Mesenchymal stem cell (in vitro differentiated cells and primary cell): ENCODE results near the gene SUMO3.
A peak's percentile ranks its signal among the peaks of the same experiment; 100 is the strongest.

Source experiments
- DNase-seq: peaks from one replicate; pipeline ENCODE4 v3.0.0-alpha.2; 2013
- H2AFZ ChIP-seq: one replicate; pipeline ENCODE4 v1.6.1; 2013; ENCODE audit warnings: low read depth, mild to moderate bottlenecking, control low read depth, inconsistent platforms, low read length, moderate library complexity
- H2AK5ac ChIP-seq: 2 replicates; pipeline ENCODE4 v1.6.1; 2013; ENCODE audit warnings: low read length, moderate library complexity, mild to moderate bottlenecking, inconsistent platforms; ENCODE audit not compliant: severe bottlenecking
- H2BK120ac ChIP-seq: one replicate; pipeline ENCODE4 v1.6.1; 2013; ENCODE audit warnings: low read depth, mild to moderate bottlenecking, inconsistent platforms, low read length, moderate library complexity
- H2BK12ac ChIP-seq, 2 experiments: one replicate each; pipeline ENCODE4 v1.6.1; 2013; ENCODE audit warnings: inconsistent platforms in 2 of 2, low read length in 2 of 2, mild to moderate bottlenecking in 2 of 2, moderate library complexity in 2 of 2, control low read depth in 1 of 2
- H2BK15ac ChIP-seq: one replicate; pipeline ENCODE4 v1.6.1; 2013; ENCODE audit warnings: mild to moderate bottlenecking, low read depth, inconsistent platforms; ENCODE audit not compliant: poor library complexity, severe bottlenecking
- H2BK5ac ChIP-seq: 2 replicates; pipeline ENCODE4 v1.6.1; 2013; ENCODE audit warnings: low read depth, mild to moderate bottlenecking, low read length, control low read depth, inconsistent platforms; ENCODE audit not compliant: poor library complexity, severe bottlenecking
- H3K14ac ChIP-seq, 2 experiments: one replicate each; pipeline ENCODE4 v1.6.1; 2013; ENCODE audit warnings: inconsistent platforms in 2 of 2, low read length in 2 of 2, control low read depth in 1 of 2, mild to moderate bottlenecking in 1 of 2, moderate library complexity in 1 of 2
- H3K18ac ChIP-seq, 2 experiments: one replicate each; pipeline ENCODE4 v1.6.1; 2013; ENCODE audit warnings: inconsistent platforms in 2 of 2, low read length in 2 of 2, control low read depth in 1 of 2, low read depth in 1 of 2, mild to moderate bottlenecking in 1 of 2
- H3K23ac ChIP-seq, 2 experiments: one replicate each; pipeline ENCODE4 v1.6.1; 2013; ENCODE audit warnings: inconsistent platforms in 2 of 2, low read length in 2 of 2, mild to moderate bottlenecking in 2 of 2, moderate library complexity in 2 of 2, control low read depth in 1 of 2
- H3K27ac ChIP-seq: 2 replicates; pipeline ENCODE4 v1.5.1; 2013; ENCODE audit warnings: mild to moderate bottlenecking, moderate library complexity, low read length, control low read depth, inconsistent platforms; ENCODE audit not compliant: poor library complexity, severe bottlenecking
- H3K27me3 ChIP-seq, 2 experiments: 2 replicates each; pipeline versions ENCODE4 v1.6.1 to v1.7.0; 2013; ENCODE audit warnings: low read length in 2 of 2, mild to moderate bottlenecking in 2 of 2, moderate library complexity in 2 of 2, control low read depth in 1 of 2, inconsistent platforms in 1 of 2; ENCODE audit not compliant: control insufficient read depth in 1 of 2, insufficient read depth in 1 of 2
- H3K36me3 ChIP-seq, 2 experiments: 2 replicates each; pipeline versions ENCODE4 v1.6.1 to v1.7.0; 2013; ENCODE audit warnings: low read length in 2 of 2, control low read depth in 1 of 2, inconsistent platforms in 1 of 2, low read depth in 1 of 2, mild to moderate bottlenecking in 1 of 2; ENCODE audit not compliant: insufficient read depth in 2 of 2, control insufficient read depth in 1 of 2
- H3K4ac ChIP-seq, 2 experiments: one replicate each; pipeline ENCODE4 v1.6.1; 2013; ENCODE audit warnings: inconsistent platforms in 2 of 2, low read length in 2 of 2, mild to moderate bottlenecking in 2 of 2, moderate library complexity in 2 of 2, control low read depth in 1 of 2, low read depth in 1 of 2
- H3K4me1 ChIP-seq: 2 replicates; pipeline ENCODE4 v1.6.1; 2013; ENCODE audit warnings: low read depth, low read length, control low read depth; ENCODE audit not compliant: control insufficient read depth, insufficient read depth
- H3K4me2 ChIP-seq: 2 replicates; pipeline ENCODE4 v1.6.1; 2013; ENCODE audit warnings: low read length, mild to moderate bottlenecking, inconsistent platforms; ENCODE audit not compliant: poor library complexity, severe bottlenecking
- H3K4me3 ChIP-seq, 2 experiments: 2 replicates each; pipeline versions ENCODE4 v1.5.1 to v1.7.0; 2013; ENCODE audit warnings: low read length in 2 of 2, mild to moderate bottlenecking in 2 of 2, control low read depth in 1 of 2, low read depth in 1 of 2; ENCODE audit not compliant: insufficient read depth in 1 of 2
- H3K79me1 ChIP-seq: replicated peaks from 2 replicates; pipeline ENCODE4 v1.6.1; 2013; ENCODE audit warnings: mild to moderate bottlenecking, control low read depth, low read length, inconsistent platforms; ENCODE audit not compliant: poor library complexity, severe bottlenecking
- H3K9ac ChIP-seq: 2 replicates; pipeline ENCODE4 v1.7.0; 2013; ENCODE audit warnings: mild to moderate bottlenecking, low read length, moderate library complexity
- H3K9me3 ChIP-seq: 2 replicates; pipeline ENCODE4 v1.7.0; 2013; ENCODE audit warnings: mild to moderate bottlenecking, low read length; ENCODE audit not compliant: control insufficient read depth
- H4K8ac ChIP-seq: one replicate; pipeline ENCODE4 v1.6.1; 2013; ENCODE audit warnings: inconsistent platforms, mild to moderate bottlenecking, low read length, moderate library complexity
- H4K91ac ChIP-seq: one replicate; pipeline ENCODE4 v1.6.1; 2013; ENCODE audit warnings: mild to moderate bottlenecking, low read length, inconsistent platforms
- WGBS: methylation state at CpG from one replicate; pipeline ENCODE4 v1.1.7; 2013; ENCODE audit warnings: mixed read lengths; 5-methylcytosine and 5-hydroxymethylcytosine counted together

SUMO3 gene

GRCh38 chr21:44862869-44863685, 45.2 kb upstream of the SUMO3 start:
- Histone ChIP-seq H4K91ac (peak overlapping the region; percentile 7), H4K8ac (peak overlapping the region; percentile 27), H2BK5ac (no peak overlapping the region), H3K4me2 (no peak overlapping the region), H3K23ac (peak overlapping the region in 1 of 2 experiments; percentile 9), H3K27me3 (no peaks in the 10 kb centered on the region), H3K79me1 (peaks cover 15% of the 10 kb centered on the region), H3K18ac (no peak overlapping the region), H3K4me3 (no peak overlapping the region), H3K9ac (no peak overlapping the region), H3K36me3 (peaks cover 59 to 67% of the 10 kb centered on the region in 2 experiments), H3K4me1 (peaks cover 36% of the 10 kb centered on the region), H2BK15ac (no peak overlapping the region), H3K14ac (no peak overlapping the region), H2AK5ac (no peak overlapping the region), H2AFZ (no peak overlapping the region), H3K4ac (no peak overlapping the region), H2BK12ac (no peak overlapping the region), H3K27ac (no peak overlapping the region), H2BK120ac (no peak overlapping the region), H3K9me3 (no peaks in the 10 kb centered on the region)
- DNase-seq: no peak
- WGBS: 88% methylated on average over 25 of the region's 25 CpGs

GRCh38 chr21:44858791-44859190, 40.9 kb upstream of the SUMO3 start:
- Histone ChIP-seq H2BK120ac (no peak overlapping the region), H2BK12ac (no peak overlapping the region), H3K9ac (no peak overlapping the region), H3K23ac (no peak overlapping the region), H2AK5ac (no peak overlapping the region), H3K4me2 (no peak overlapping the region), H4K8ac (no peak overlapping the region), H3K14ac (no peak overlapping the region), H3K18ac (no peak overlapping the region), H3K79me1 (peaks cover 35% of the 10 kb centered on the region), H2BK5ac (no peak overlapping the region), H2AFZ (no peak overlapping the region), H3K4ac (no peak overlapping the region), H2BK15ac (no peak overlapping the region), H3K36me3 (peaks cover 70 to 89% of the 10 kb centered on the region in 2 experiments), H4K91ac (no peak overlapping the region), H3K4me1 (peaks cover 12% of the 10 kb centered on the region), H3K4me3 (no peak overlapping the region), H3K27me3 (no peaks in the 10 kb centered on the region), H3K27ac (no peak overlapping the region), H3K9me3 (no peaks in the 10 kb centered on the region)
- WGBS: 96% methylated on average over 10 of the region's 10 CpGs
- DNase-seq: no peak

GRCh38 chr21:44858291-44858690, 40.4 kb upstream of the SUMO3 start:
- Histone ChIP-seq H3K9ac (no peak overlapping the region), H4K8ac (no peak overlapping the region), H2AK5ac (no peak overlapping the region), H3K14ac (no peak overlapping the region), H3K9me3 (no peaks in the 10 kb centered on the region), H3K27me3 (no peaks in the 10 kb centered on the region), H3K4me1 (peaks cover 12% of the 10 kb centered on the region), H2BK5ac (no peak overlapping the region), H3K79me1 (peaks cover 39% of the 10 kb centered on the region), H2BK15ac (no peak overlapping the region), H2BK12ac (no peak overlapping the region), H3K4ac (no peak overlapping the region), H2BK120ac (no peak overlapping the region), H3K4me2 (no peak overlapping the region), H3K4me3 (peak overlapping the region in 1 of 2 experiments; percentile 7), H3K27ac (no peak overlapping the region), H2AFZ (no peak overlapping the region), H4K91ac (no peak overlapping the region), H3K23ac (no peak overlapping the region), H3K36me3 (peaks cover 73 to 88% of the 10 kb centered on the region in 2 experiments), H3K18ac (no peak overlapping the region)
- no peak for DNase-seq
- 98% methylated on average over 15 of the region's 15 CpGs for WGBS

DNA sequence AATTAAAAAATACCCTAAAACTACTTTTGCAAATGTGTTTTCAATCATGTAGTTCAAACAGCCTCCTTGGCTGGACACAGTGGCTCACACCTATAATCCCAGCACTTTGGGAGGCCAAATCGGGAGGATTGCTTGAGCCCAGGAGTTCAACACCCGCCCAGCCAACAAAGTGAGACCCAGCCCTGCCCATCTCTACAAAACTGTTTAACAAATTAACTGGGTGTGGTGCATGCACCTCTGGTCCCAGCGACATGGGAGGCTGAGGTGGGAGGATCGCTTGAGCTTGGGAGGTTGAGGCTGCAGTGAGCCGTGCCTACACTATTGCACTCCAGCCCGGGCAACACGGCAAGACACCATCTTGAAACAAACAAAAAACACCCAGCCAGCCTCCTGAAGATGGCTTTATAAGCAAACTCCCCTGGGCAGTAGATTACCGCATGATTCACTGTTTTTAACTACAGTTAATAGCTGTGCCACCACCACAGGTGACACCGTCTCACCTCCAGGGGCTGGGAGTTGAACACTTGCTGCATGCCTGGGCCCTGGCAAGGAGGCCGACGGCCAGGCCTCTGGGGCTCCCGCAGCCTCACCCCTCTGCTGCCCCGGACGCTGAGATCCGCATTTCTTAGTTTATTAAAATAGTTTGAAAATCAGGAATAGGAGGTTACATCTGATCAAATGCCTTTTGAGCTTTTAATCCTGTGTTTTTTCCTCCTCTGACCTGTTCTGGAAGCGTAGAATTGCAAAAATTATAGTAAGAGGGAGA, 39.4 kb upstream of the SUMO3 start:
- H3K4ac ChIP-seq: no peak overlapping the region
- H3K4me1 ChIP-seq: peaks cover 12% of the 10 kb centered on the region
- H3K27ac ChIP-seq: no peak overlapping the region
- H4K8ac ChIP-seq: no peak overlapping the region
- H3K4me3 ChIP-seq: no peak overlapping the region
- H2AK5ac ChIP-seq: no peak overlapping the region
- WGBS: 95% methylated on average over 15 of the region's 16 CpGs
- no peak overlapping the region for H3K4me2 ChIP-seq
- no peak overlapping the region for H3K9ac ChIP-seq
- peaks cover 41% of the 10 kb centered on the region for H3K79me1 ChIP-seq
- H4K91ac ChIP-seq: no peak overlapping the region
- no peak overlapping the region for H2BK120ac ChIP-seq
- no peaks in the 10 kb centered on the region for H3K9me3 ChIP-seq
- no peak overlapping the region for H2BK15ac ChIP-seq
- no peak overlapping the region for H3K23ac ChIP-seq
- peaks cover 72 to 87% of the 10 kb centered on the region in 2 experiments for H3K36me3 ChIP-seq
- no peak overlapping the region for H3K14ac ChIP-seq
- no peaks in the 10 kb centered on the region for H3K27me3 ChIP-seq
- H2AFZ ChIP-seq: no peak overlapping the region
- no peak overlapping the region for H2BK12ac ChIP-seq
- H2BK5ac ChIP-seq: no peak overlapping the region
- DNase-seq: no peak
- no peak overlapping the region for H3K18ac ChIP-seq
